HL-60 (cell line): Measurements from ENCODE around the gene WFDC2.

ENCODE experiments used
- CTCF ChIP-seq: IDR thresholded peaks from one replicate; pipeline ENCODE4 v1.5.1; 2011; ENCODE audit warnings: low read length, control low read depth, inconsistent platforms; ENCODE audit not compliant: insufficient read depth
- GABPA ChIP-seq: IDR thresholded peaks from 2 replicates; pipeline ENCODE4 v1.6.1; 2012; ENCODE audit warnings: low read depth

DNA sequence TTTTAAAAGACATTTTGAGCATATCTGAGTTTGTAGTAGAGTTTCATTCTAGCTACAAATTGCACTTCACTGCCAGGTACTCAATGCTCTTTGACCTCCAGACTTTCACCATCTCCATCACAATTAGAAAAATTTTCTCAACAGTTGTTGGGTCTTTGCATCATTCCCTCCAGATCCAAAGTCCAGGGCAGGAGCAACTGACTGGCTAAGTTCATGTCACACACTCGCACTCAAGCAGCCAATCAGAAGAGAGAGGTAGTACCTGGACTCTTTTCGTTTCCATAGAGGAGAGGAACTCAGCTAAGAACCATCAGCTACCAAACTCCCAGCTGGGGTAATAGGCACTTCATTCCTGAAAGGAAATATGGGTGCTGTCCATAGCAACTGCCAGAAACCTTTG is 36.8 kb downstream of the WFDC2 start:
- TF ChIP-seq CTCF (no peak), GABPA (no peak)
